ENCODE measurements around the gene CFAP221. TPM values are rescaled to one million over a fixed set of nuclear protein-coding genes. Genes with fewer than 3 reads are reported as not detected.

The CFAP221 gene
- total RNA-seq, 1 donor from 2014 or later: 1.8 TPM

DNA sequence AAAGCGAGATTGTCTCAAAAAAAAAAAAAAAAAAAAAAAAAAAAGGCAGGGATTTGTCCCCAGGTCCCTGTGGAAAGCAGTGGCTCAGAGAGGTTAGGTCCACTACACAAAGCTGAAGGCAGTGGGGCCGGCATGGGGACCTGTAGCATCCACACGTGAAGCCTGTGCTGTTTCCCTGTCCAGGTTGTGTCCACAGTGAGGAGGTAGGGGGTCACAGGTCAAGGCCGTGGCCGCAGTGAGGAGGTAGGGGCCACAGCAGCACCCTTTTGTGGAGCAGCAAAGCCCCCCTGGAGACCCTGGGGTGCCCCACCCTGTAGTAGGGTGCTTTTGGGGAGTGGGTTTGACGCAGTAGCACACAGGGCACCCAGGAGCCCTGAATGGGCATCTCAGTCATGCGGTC lies 148.7 kb downstream of the CFAP221 start:
- TF ChIP-seq, protein P1, sequence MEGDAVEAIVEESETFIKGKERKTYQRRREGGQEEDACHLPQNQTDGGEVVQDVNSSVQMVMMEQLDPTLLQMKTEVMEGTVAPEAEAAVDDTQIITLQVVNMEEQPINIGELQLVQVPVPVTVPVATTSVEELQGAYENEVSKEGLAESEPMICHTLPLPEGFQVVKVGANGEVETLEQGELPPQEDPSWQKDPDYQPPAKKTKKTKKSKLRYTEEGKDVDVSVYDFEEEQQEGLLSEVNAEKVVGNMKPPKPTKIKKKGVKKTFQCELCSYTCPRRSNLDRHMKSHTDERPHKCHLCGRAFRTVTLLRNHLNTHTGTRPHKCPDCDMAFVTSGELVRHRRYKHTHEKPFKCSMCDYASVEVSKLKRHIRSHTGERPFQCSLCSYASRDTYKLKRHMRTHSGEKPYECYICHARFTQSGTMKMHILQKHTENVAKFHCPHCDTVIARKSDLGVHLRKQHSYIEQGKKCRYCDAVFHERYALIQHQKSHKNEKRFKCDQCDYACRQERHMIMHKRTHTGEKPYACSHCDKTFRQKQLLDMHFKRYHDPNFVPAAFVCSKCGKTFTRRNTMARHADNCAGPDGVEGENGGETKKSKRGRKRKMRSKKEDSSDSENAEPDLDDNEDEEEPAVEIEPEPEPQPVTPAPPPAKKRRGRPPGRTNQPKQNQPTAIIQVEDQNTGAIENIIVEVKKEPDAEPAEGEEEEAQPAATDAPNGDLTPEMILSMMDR (IDR thresholded peaks at IDR 0.05; ENCODE audit: insufficient read depth, low read length, poor library complexity, severe bottlenecking): no peak
- Histone ChIP-seq H3K4me3 (ENCODE audit: low read depth, low read length) (no peak overlapping the region), H3K27me3 (ENCODE audit: control insufficient read depth, insufficient read depth, low read length) (no peaks in the 10 kb centered on the region), H3K36me3 (ENCODE audit: control insufficient read depth, insufficient read depth, low read length) (no peaks in the 10 kb centered on the region)
- DNase-seq (ENCODE audit: low read depth): no peak

DNA sequence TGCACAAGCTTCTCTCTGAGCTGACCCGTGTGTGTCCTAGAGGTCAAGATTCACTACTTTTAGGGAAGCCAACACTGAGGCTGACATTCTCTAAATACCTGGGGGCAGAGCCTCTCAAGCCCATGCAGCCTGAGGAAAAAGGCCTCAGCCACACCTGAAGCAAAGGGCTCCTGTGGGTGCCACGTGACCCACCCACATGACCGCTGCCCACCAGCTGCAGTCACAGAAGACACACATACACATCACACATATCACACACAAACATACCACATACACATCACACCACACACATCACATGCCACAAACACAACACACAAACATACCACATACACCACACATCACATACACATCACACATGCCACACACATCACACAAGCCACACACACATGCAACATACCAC lies 149.3 kb downstream of the CFAP221 start:
- no peak overlapping the region for H3K4me3 ChIP-seq (ENCODE audit: low read depth, low read length)
- H3K27me3 ChIP-seq (ENCODE audit: control insufficient read depth, insufficient read depth, low read length): no peaks in the 10 kb centered on the region
- no peaks in the 10 kb centered on the region for H3K36me3 ChIP-seq (ENCODE audit: control insufficient read depth, insufficient read depth, low read length)
- TF ChIP-seq, protein P1 (IDR thresholded peaks at IDR 0.05; ENCODE audit: insufficient read depth, low read length, poor library complexity, severe bottlenecking): no peak
- no peak for DNase-seq (ENCODE audit: low read depth)

DNA sequence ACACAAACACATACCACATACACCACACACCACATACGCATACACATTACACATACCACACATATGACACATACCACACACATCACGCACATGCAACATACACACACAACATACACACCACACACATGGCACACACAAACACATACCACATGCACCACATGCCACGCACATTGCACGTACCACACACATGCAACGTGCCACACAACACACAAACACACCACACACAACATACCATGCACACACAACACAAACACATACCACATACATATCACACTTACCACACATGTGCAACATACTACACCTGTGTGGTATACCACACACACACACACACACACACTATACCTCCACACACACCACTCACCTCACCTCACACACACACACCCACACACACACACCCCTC lies 149.7 kb downstream of the CFAP221 start:
- H3K4me3 ChIP-seq (ENCODE audit: low read depth, low read length): no peak overlapping the region
- TF ChIP-seq, protein P1 (IDR thresholded peaks at IDR 0.05; ENCODE audit: insufficient read depth, low read length, poor library complexity, severe bottlenecking): no peak
- H3K27me3 ChIP-seq (ENCODE audit: control insufficient read depth, insufficient read depth, low read length): no peaks in the 10 kb centered on the region

DNA sequence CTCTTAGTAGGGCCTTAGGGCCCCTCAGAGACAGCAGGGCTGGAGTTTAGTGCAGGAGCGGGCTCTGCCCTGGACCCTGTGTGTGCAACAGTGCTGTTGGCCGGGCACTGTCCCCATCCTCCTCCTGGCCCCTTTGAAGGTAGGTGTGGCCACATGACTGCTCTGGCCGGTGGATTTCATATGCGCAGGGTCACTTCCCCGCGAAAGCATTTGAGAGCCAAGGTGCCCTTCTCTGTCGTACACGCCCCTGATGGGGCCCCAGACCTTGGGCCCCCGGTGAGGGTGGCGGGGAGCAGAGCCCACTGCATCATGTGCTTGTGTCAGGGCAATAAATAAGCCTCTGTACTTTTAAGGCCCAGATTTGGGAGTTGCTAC lies 150.2 kb downstream of the CFAP221 start:
- H3K36me3 ChIP-seq (ENCODE audit: control insufficient read depth, insufficient read depth, low read length): no peaks in the 10 kb centered on the region
- H3K27me3 ChIP-seq (ENCODE audit: control insufficient read depth, insufficient read depth, low read length): no peaks in the 10 kb centered on the region
- no peak for DNase-seq (ENCODE audit: low read depth)
- no peak overlapping the region for H3K4me3 ChIP-seq (ENCODE audit: low read depth, low read length)
- TF ChIP-seq, protein P1 (IDR thresholded peaks at IDR 0.05; ENCODE audit: insufficient read depth, low read length, poor library complexity, severe bottlenecking): no peak

More for the DNA sequence above, 149.7 kb downstream of the CFAP221 start:
- DNase-seq (ENCODE audit: low read depth): no peak
- H3K36me3 ChIP-seq (ENCODE audit: control insufficient read depth, insufficient read depth, low read length): no peaks in the 10 kb centered on the region

DNA sequence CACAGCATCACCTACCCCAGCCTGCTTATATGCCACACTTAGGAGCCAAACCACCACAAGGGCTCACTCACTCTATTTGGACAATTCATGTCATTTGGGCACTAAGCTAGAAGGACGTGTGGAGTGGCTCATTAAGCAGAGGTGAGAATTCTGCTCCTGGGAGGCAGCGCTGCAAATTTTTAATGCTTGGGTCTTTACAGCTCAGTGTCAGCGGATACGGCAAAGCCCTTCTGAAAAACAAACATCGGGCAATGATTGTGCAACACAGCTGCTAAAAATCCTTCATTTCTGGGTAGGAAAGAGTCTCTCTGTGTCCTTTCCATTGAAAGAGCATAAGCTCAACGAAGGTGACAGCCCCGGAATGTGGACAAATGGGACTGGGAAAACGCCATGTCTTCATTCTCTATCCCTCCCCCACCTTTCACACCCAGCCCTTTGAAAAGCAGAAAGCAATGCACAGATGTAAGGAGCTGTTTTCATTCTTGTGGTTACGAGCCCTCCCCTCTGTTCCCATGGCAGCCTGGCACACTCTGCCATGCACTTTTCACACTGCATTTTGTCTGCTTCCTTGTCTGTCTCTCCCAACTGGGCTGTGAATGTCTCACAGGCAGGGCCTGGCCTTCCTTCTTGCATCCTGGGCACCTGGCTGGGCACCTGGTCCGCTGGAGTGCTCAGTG lies 150.7 kb downstream of the CFAP221 start:
- H3K27me3 ChIP-seq (ENCODE audit: control insufficient read depth, insufficient read depth, low read length): no peaks in the 10 kb centered on the region
- peak; percentile 72 for DNase-seq (ENCODE audit: low read depth)
- no peaks in the 10 kb centered on the region for H3K36me3 ChIP-seq (ENCODE audit: control insufficient read depth, insufficient read depth, low read length)
- H3K4me3 ChIP-seq (ENCODE audit: low read depth, low read length): no peak overlapping the region
- TF ChIP-seq, protein P1 (IDR thresholded peaks at IDR 0.05; ENCODE audit: insufficient read depth, low read length, poor library complexity, severe bottlenecking): no peak

DNA sequence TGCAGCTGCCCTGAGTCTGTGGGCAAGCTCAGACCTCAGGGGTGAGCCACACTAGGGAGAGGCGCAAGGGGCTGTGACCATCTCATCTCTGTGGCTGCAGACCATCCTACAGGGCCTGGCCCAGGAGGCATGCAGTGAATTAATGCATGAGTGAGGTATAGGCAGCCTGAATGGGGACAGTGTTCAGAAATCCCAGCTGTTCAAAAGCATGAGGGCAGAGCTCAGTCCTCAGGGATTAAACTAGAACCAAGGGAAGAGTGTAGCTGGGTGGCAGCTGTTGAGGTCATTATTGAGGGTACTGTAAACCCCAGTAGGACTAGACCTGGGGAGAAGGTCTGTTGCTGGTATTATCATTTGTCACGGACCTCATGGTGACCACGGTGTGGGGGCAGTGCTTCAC lies 151.8 kb downstream of the CFAP221 start:
- H3K27me3 ChIP-seq (ENCODE audit: control insufficient read depth, insufficient read depth, low read length): no peaks in the 10 kb centered on the region
- H3K4me3 ChIP-seq (ENCODE audit: low read depth, low read length): no peak overlapping the region
- TF ChIP-seq, protein P1 (IDR thresholded peaks at IDR 0.05; ENCODE audit: insufficient read depth, low read length, poor library complexity, severe bottlenecking): no peak
- no peak for DNase-seq (ENCODE audit: low read depth)
- H3K36me3 ChIP-seq (ENCODE audit: control insufficient read depth, insufficient read depth, low read length): no peaks in the 10 kb centered on the region

Data from kidney epithelial cell (primary cell).